Gastroesophageal sphincter (tissue), 3 donors: ENCODE data around the gene SRP68.

ENCODE experiments used
- CTCF ChIP-seq, 4 experiments: fragments of 200-600 bp in 2 of 4; fragments of 450-650 bp in 2 of 4; sonication (generic) in 1 of 4; IDR thresholded peaks; one replicate each; pipeline ENCODE4 v1.5.1; 2017 to 2019; ENCODE audit warnings: antibody characterized with exemption in 4 of 4, mild to moderate bottlenecking in 2 of 4, moderate library complexity in 2 of 4
- POLR2AphosphoS5 ChIP-seq: sonication (generic); formaldehyde crosslinking; IDR thresholded peaks from one replicate; pipeline ENCODE4 v1.6.1; 2017; ENCODE audit warnings: antibody characterized with exemption

GRCh38 chr17:76008208-76008607 is 64.1 kb downstream of the SRP68 start:
- TF ChIP-seq POLR2AphosphoS5 (no peak), CTCF (IDR thresholded peaks at IDR 0.05) (no peak)
